Mucosa of stomach (tissue), 1 donor: Measurements from ENCODE around the gene MACROD2.

ENCODE experiments used
- H3K27me3 ChIP-seq: one replicate; pipeline ENCODE4 v1.7.0; 2013; ENCODE audit warnings: mild to moderate bottlenecking, low read length; ENCODE audit not compliant: control insufficient read depth, insufficient read depth
- H3K36me3 ChIP-seq: one replicate; pipeline ENCODE4 v1.7.0; 2013; ENCODE audit warnings: low read length; ENCODE audit not compliant: control insufficient read depth, insufficient read depth
- H3K4me1 ChIP-seq: one replicate; pipeline ENCODE4 v1.7.0; 2013; ENCODE audit warnings: mild to moderate bottlenecking, low read length; ENCODE audit not compliant: control insufficient read depth, insufficient read depth
- H3K4me3 ChIP-seq: one replicate; pipeline ENCODE4 v1.7.0; 2013; ENCODE audit warnings: low read length
- H3K9ac ChIP-seq: one replicate; pipeline ENCODE4 v1.7.0; 2013; ENCODE audit warnings: mild to moderate bottlenecking, low read length, moderate library complexity
- H3K9me3 ChIP-seq: one replicate; pipeline ENCODE4 v1.7.0; 2013; ENCODE audit warnings: mild to moderate bottlenecking, low read length, moderate library complexity; ENCODE audit not compliant: control insufficient read depth
- donor health status: Pancreatic carcinoma.

Gene MACROD2

GRCh38 chr20:16052456-16052855 is 2057.1 kb downstream of the MACROD2 start:
- Histone ChIP-seq H3K4me1 (no peaks in the 10 kb centered on the region), H3K4me3 (no peak overlapping the region), H3K9ac (no peak overlapping the region), H3K36me3 (no peaks in the 10 kb centered on the region), H3K9me3 (no peaks in the 10 kb centered on the region), H3K27me3 (no peaks in the 10 kb centered on the region)

DNA sequence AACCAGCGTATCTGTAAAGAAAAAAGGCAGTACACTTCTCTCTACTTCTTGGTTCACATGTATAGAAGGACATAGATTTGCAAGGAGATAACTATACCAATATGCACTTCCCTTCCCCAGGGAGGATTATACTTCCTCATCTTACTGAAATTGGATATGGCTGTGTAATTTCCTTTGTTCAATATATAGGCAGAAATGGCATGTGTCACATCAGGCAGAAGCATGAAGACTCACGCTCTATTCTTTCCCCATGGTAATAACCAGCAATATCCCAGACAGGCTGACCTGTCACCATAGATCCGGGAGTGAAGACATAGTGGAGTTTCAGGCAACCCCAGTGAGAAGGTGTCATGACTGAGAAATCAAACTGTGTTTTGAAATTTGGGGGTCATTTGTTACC is 2059.7 kb downstream of the MACROD2 start:
- H3K9me3 ChIP-seq, result no peaks in the 10 kb centered on the region
- H3K27me3 ChIP-seq, result no peaks in the 10 kb centered on the region
- H3K4me3 ChIP-seq, result no peak overlapping the region
- no peak overlapping the region for H3K9ac ChIP-seq
- no peaks in the 10 kb centered on the region for H3K4me1 ChIP-seq
- H3K36me3 ChIP-seq, result no peaks in the 10 kb centered on the region

DNA sequence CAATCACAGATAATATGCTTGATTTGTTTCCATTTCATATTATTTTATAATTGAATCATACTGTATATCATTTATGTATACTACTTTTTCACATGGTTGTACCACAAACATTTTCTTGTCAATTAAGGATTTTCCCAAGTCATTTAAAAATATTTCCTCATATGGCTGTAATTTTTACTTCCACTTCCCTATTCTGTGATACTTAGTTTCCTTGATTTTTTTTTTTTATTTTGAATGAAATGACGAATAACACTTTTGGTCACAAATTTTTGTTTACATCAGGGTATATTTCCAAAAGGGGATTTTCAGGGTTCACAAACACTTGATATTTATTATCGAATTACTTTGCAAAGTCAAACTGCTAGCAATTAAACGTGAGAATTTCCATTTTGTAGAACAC is 2062.3 kb downstream of the MACROD2 start:
- no peaks in the 10 kb centered on the region for H3K9me3 ChIP-seq
- no peaks in the 10 kb centered on the region for H3K4me1 ChIP-seq
- H3K27me3 ChIP-seq, result no peaks in the 10 kb centered on the region
- no peak overlapping the region for H3K4me3 ChIP-seq
- H3K36me3 ChIP-seq, result no peaks in the 10 kb centered on the region
- no peak overlapping the region for H3K9ac ChIP-seq

- Histone ChIP-seq H3K27me3 (no peaks in the 10 kb centered on the region), H3K4me1 (no peaks in the 10 kb centered on the region), H3K36me3 (no peaks in the 10 kb centered on the region), H3K4me3 (no peak overlapping the region), H3K9ac (no peak overlapping the region), H3K9me3 (no peaks in the 10 kb centered on the region)
Observed at GRCh38 chr20:16058268-16058667, 2063.0 kb downstream of the MACROD2 start.

- no peaks in the 10 kb centered on the region for H3K27me3 ChIP-seq
- no peak overlapping the region for H3K9ac ChIP-seq
- no peaks in the 10 kb centered on the region for H3K9me3 ChIP-seq
- no peak overlapping the region for H3K4me3 ChIP-seq
- no peaks in the 10 kb centered on the region for H3K36me3 ChIP-seq
- H3K4me1 ChIP-seq, result no peaks in the 10 kb centered on the region
Observed at GRCh38 chr20:16059841-16060240, 2064.5 kb downstream of the MACROD2 start.

- Histone ChIP-seq H3K4me3 (no peak overlapping the region), H3K4me1 (no peaks in the 10 kb centered on the region), H3K9ac (no peak overlapping the region), H3K36me3 (no peaks in the 10 kb centered on the region), H3K27me3 (no peaks in the 10 kb centered on the region), H3K9me3 (no peaks in the 10 kb centered on the region)
Observed at GRCh38 chr20:16061351-16061750, 2066.0 kb downstream of the MACROD2 start.

- H3K27me3 ChIP-seq, result no peaks in the 10 kb centered on the region
- H3K9ac ChIP-seq, result no peak overlapping the region
- no peaks in the 10 kb centered on the region for H3K36me3 ChIP-seq
- no peaks in the 10 kb centered on the region for H3K9me3 ChIP-seq
- H3K4me3 ChIP-seq, result no peak overlapping the region
- H3K4me1 ChIP-seq, result no peaks in the 10 kb centered on the region
Observed at GRCh38 chr20:16062661-16063581, 2067.6 kb downstream of the MACROD2 start.

DNA sequence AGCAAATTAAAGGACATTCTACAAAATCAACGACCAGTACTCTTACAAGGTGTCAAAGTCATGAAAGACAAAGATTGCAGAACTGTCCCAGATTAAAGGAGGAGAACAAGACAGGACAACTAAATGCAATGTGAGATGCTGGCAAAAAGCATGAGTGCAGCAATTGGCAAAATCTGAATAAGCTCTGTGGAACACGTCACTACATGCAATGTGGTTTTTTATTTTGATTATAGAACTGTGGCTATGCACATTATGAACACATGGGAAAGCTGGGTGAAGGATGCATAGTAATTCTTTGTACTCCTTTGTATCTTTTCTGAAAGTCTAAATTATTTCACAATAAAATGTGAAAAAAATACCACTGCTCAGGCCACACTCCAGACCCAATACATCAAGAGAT is 2068.6 kb downstream of the MACROD2 start:
- Histone ChIP-seq H3K4me1 (no peaks in the 10 kb centered on the region), H3K4me3 (no peak overlapping the region), H3K27me3 (no peaks in the 10 kb centered on the region), H3K9me3 (no peaks in the 10 kb centered on the region), H3K9ac (no peak overlapping the region), H3K36me3 (no peaks in the 10 kb centered on the region)

DNA sequence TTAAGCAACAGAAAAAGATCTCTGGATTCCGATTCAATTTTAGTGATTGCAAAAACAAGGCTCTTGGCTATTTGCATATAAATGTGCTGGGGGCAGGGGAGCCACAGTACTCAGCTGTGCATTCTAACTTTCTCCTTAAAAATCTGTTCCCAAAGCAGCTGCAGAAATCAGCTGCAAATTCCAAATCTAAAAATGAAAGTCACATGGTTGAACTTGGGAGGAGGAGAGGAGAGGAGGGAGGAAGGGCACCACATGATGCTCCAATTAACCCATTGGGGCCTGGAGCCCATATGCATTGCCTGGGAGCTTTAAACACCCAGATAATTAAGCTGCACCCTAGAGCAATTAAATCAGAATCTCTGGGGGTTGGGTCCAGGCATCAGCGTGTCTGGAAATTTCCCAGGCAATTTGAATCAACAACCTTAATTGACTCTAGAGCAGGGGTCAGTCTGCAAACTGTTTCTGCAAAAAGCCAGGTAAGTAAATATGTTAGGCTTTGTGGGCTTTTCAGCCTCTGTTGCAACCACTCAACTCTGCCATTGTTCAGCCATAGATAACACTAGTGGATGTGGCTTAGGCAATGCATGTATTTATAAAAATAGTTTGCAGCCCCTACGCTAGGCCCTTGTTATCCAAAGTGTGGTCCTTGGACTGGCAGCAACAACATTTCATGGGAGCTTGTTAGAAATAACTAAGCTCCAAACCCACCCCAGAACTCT is 2069.8 kb downstream of the MACROD2 start:
- Histone ChIP-seq H3K27me3 (no peaks in the 10 kb centered on the region), H3K9me3 (no peaks in the 10 kb centered on the region), H3K4me1 (no peaks in the 10 kb centered on the region), H3K4me3 (no peak overlapping the region), H3K36me3 (no peaks in the 10 kb centered on the region), H3K9ac (no peak overlapping the region)

GRCh38 chr20:16066571-16066970 is 2071.3 kb downstream of the MACROD2 start:
- H3K4me3 ChIP-seq, result no peak overlapping the region
- no peaks in the 10 kb centered on the region for H3K4me1 ChIP-seq
- no peaks in the 10 kb centered on the region for H3K9me3 ChIP-seq
- H3K36me3 ChIP-seq, result no peaks in the 10 kb centered on the region
- H3K9ac ChIP-seq, result no peak overlapping the region
- no peaks in the 10 kb centered on the region for H3K27me3 ChIP-seq

- Histone ChIP-seq H3K4me3 (no peak overlapping the region), H3K9ac (no peak overlapping the region), H3K36me3 (no peaks in the 10 kb centered on the region), H3K9me3 (no peaks in the 10 kb centered on the region), H3K27me3 (no peaks in the 10 kb centered on the region), H3K4me1 (no peaks in the 10 kb centered on the region)
Observed at GRCh38 chr20:16069389-16070010, 2074.2 kb downstream of the MACROD2 start.

GRCh38 chr20:16072220-16072619 is 2076.9 kb downstream of the MACROD2 start:
- Histone ChIP-seq H3K27me3 (no peaks in the 10 kb centered on the region), H3K36me3 (no peaks in the 10 kb centered on the region), H3K9me3 (no peaks in the 10 kb centered on the region), H3K4me3 (no peak overlapping the region), H3K4me1 (no peaks in the 10 kb centered on the region), H3K9ac (no peak overlapping the region)
